ENCODE measurements around the gene CNEP1R1. TPM values are rescaled to one million over a fixed set of nuclear protein-coding genes. Genes with fewer than 3 reads are reported as not detected.

The CNEP1R1 gene
- total and polyA plus RNA-seq, 10 of the 15 experiments (the other 5 are each of a cell fraction or from before 2014, with no cell fraction given), result 11.5 to 29.2 (median 15.6) TPM

- intact Hi-C loops (cut with micrococcal nuclease; ENCODE audit: unreplicated experiment) (loop anchor here (2.0 to 10.0 kb wide), 2 partner anchors 65 to 341 kb away; partner anchors contain the start of gene BRD7), in situ Hi-C loops (cut with MboI) (loop anchor here (5.0 kb wide), 1 partner anchor 188 kb away; no protein-coding TSS in a partner anchor)
- DNase-seq (ENCODE audit: low read depth, low spot score), result no peak
- TF ChIP-seq PAX5 (IDR thresholded peaks at IDR 0.05; ENCODE audit: borderline replicate concordance, low read depth, low read length), result no peak
- TF ChIP-seq SUPT20H (IDR thresholded peaks at IDR 0.05; ENCODE audit: borderline replicate concordance, control insufficient read depth, low read depth, low read length), result no peak
- no peak for TF ChIP-seq MEF2B (IDR thresholded peaks at IDR 0.05; ENCODE audit: partially characterized antibody, poor library complexity, severe bottlenecking)
- no peak for TF ChIP-seq HDGF (IDR thresholded peaks at IDR 0.05)
- TF ChIP-seq FOXM1 (IDR thresholded peaks at IDR 0.05; ENCODE audit: low read depth, low read length), result no peak
- no peak for TF ChIP-seq JUND (IDR thresholded peaks at IDR 0.05; ENCODE audit: low read depth, low read length)
- no peak for TF ChIP-seq IKZF2 (IDR thresholded peaks at IDR 0.05)
- no peak for TF ChIP-seq WRNIP1 (IDR thresholded peaks at IDR 0.05; ENCODE audit: borderline replicate concordance, low read depth, low read length)
- TF ChIP-seq BRCA1 (IDR thresholded peaks at IDR 0.05; ENCODE audit: low read depth, low read length), result no peak
- TF ChIP-seq SUZ12 (IDR thresholded peaks at IDR 0.05; ENCODE audit: unreplicated experiment), result no peak
- no peak for TF ChIP-seq ZNF687 (IDR thresholded peaks at IDR 0.05)
- TF ChIP-seq RCOR1 (conservative IDR thresholded peaks at IDR 0.05; ENCODE audit: low read depth, low read length), result no peak
- TF ChIP-seq POLR2A (IDR thresholded peaks at IDR 0.05; ENCODE audit: low read depth, low read length), result no peak
- no peak for TF ChIP-seq YBX1 (IDR thresholded peaks at IDR 0.05)
- TF ChIP-seq EGR1 (IDR thresholded peaks at IDR 0.05; ENCODE audit: borderline replicate concordance in 1 of 2, low read depth in 2 of 2, low read length in 2 of 2), result no peak
- TF ChIP-seq ZSCAN29 (IDR thresholded peaks at IDR 0.05), result no peak
- no peak for TF ChIP-seq ASH2L (IDR thresholded peaks at IDR 0.05; ENCODE audit: borderline replicate concordance, low read depth)
- TF ChIP-seq RAD51 (IDR thresholded peaks at IDR 0.05), result no peak
- no peak for TF ChIP-seq NR2F1 (conservative IDR thresholded peaks at IDR 0.05)
- TF ChIP-seq BACH1 (IDR thresholded peaks at IDR 0.05; ENCODE audit: borderline replicate concordance), result no peak
- ChIA-PET CTCF (interaction anchor here (0.7 to 8.0 kb wide), 44 partner anchors 9 to 753 kb away, joined by 3 to 216 read pairs (median 5); partner anchors contain the start of genes CYLD and HEATR3), SMC1A (ENCODE audit: uncharacterized antibody, unreplicated experiment) (interaction anchor here (1.0 to 7.0 kb wide), 14 partner anchors 16 to 337 kb away, joined by 3 to 137 read pairs (median 8); partner anchors contain the start of gene HEATR3), RAD21 (ENCODE audit: unreplicated experiment) (interaction anchor here (1.3 to 7.9 kb wide), 17 partner anchors 11 to 720 kb away, joined by 3 to 191 read pairs (median 8); partner anchors contain the start of gene HEATR3), POLR2A (interaction anchor here (2.1 to 3.4 kb wide), 2 partner anchors 42 to 187 kb away, joined by 8 to 10 read pairs; partner anchors contain the start of gene HEATR3)
- ATAC-seq, result no peak
- H3K9ac ChIP-seq (ENCODE audit: control insufficient read depth, insufficient read depth, low read length), result no peak overlapping the region
- no peak overlapping the region for H3K4me3 ChIP-seq
- BruUV-seq (replicated peaks), result no TSS peak
- H4K20me1 ChIP-seq (ENCODE audit: control insufficient read depth, insufficient read depth), result no peaks in the 10 kb centered on the region
- peak overlapping the region; percentile 73 for H2AFZ ChIP-seq (ENCODE audit: control insufficient read depth, low read depth, low read length)
- H3K4me2 ChIP-seq (ENCODE audit: control insufficient read depth, insufficient read depth), result peak overlapping the region; percentile 56
- H3K27me3 ChIP-seq (replicated peaks in 1 of 2; ENCODE audit: control insufficient read depth in 2 of 2, insufficient read depth in 2 of 2, low read length in 1 of 2), result no peaks in the 10 kb centered on the region
- no peaks in the 10 kb centered on the region for H3K9me3 ChIP-seq (replicated peaks; ENCODE audit: control insufficient read depth, insufficient read depth, low read length)
- H3K36me3 ChIP-seq (ENCODE audit: control insufficient read depth in 2 of 2, insufficient read depth in 2 of 2, low read length in 1 of 2), result peaks cover 0 to 3% of the 10 kb centered on the region in 2 experiments; a peak in 1 of 4 replicates
- H3K79me2 ChIP-seq (ENCODE audit: control insufficient read depth, insufficient read depth, low read length), result peaks cover 16% of the 10 kb centered on the region
- no peak overlapping the region for H3K27ac ChIP-seq (ENCODE audit: control insufficient read depth, insufficient read depth)
- FAIRE-seq, result no peak
- H3K4me1 ChIP-seq (ENCODE audit: control insufficient read depth, insufficient read depth, low read length), result 0 out of 2 replicates have a peak, but pooled peaks cover 3% of the 10 kb centered on the region
- WGBS (ENCODE audit: insufficient coverage, insufficient replicate concordance, low lambda C conversion rate, missing lambda C conversion rate), result 70% methylated on average over 11 of the region's 11 CpGs
Measured at GRCh38 chr16:50024207-50024606, 818 bp upstream of the CNEP1R1 start.
